Inferior parietal cortex (tissue), 1 donor: ENCODE data around the gene MXRA7.

Experiments
- DNase-seq: peaks from one replicate; pipeline ENCODE4 v3.0.0-alpha.2; 2016; ENCODE audit errors: extremely low spot score

Gene MXRA7

GRCh38 chr17:76696763-76697701 is 13.7 kb downstream of the MXRA7 start:
- DNase-seq, result no peak

GRCh38 chr17:76695059-76695831 is 15.5 kb downstream of the MXRA7 start:
- no peak for DNase-seq

DNA sequence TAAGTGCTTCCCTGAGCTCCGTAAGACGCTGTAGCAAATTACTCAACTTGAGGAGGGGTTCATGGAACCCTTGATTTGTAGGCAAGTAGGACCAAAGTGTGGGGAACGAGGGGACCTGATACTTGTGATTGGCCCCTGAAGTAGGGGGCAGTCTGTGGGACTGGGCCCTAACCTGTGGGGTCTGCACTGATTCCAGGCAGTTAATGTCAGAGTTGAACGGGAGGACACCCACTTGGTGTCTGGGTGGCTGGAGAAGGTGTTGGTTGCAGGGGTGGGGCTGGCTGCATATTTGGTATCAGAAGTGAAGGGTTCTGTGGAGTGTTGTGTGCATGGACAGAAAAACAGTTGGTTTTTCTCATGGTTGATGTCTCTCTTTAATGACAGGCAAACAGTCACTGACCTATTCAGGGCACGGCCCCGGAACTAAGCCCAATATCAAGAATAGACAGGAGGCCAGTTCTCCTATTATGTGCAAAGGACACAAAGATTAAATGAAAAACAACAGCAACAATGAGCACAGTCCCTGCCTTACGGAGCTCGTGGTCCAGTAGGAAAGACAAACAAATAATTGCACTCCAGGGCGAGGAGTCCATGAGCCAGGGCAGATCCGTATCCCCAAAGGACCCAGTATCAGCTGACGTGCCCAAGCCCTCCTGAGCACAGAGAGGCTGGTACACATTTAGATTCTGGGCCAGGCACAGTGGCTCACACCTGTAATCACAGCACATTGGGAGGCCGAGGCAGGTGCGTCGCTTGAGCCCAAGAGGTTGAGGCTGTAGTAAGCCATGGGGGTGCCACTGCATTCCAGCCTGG is 19.2 kb downstream of the MXRA7 start:
- no peak for DNase-seq

- DNase-seq, result no peak
Measured at GRCh38 chr17:76690596-76691280, 20.0 kb downstream of the MXRA7 start.

- DNase-seq, result no peak
Measured at GRCh38 chr17:76689859-76690258, 20.9 kb downstream of the MXRA7 start.

- DNase-seq, result no peak
Measured at GRCh38 chr17:76688165-76688622, 22.6 kb downstream of the MXRA7 start.

GRCh38 chr17:76687298-76688164 is 23.2 kb downstream of the MXRA7 start:
- no peak for DNase-seq

DNA sequence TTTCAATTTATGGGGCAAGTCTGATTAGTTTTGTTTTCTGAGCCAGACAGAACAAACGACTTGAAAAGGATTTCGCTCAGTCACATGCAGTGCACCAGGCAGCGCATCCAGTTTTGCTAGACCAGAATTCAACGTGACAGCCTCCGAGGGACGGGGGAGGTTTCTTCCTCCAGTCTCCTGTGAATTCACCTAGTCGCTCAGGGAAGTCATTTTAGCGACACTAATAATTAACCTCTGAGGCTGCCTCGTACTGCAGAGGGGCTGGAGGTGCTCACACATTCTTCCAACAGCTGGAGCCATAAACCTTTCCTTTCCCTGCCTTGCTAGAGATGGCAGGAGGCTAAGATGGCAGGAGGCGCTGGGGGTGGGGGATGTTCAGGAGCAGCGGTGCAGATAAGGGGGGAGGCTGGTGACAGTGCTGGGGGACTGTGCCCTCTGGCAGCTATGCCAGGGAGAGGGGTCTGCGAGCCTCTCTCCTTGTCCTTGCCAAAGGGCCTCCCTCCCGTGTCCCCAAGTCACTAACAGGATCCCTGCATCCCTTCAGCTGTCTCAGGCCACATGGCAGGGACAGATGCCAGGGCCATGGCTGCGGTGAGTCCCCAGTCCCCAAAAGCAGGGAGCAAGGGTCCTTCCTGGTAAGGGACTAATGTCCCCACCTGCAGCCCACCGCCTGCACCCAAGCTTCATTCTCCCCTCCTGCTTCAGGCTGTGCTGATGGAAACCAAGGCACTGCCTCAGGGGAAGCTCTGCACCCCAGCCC is 24.0 kb downstream of the MXRA7 start:
- DNase-seq, result no peak

GRCh38 chr17:76685846-76686245 is 24.9 kb downstream of the MXRA7 start:
- DNase-seq, result no peak

- DNase-seq, result no peak
Measured at GRCh38 chr17:76685366-76685765, 25.4 kb downstream of the MXRA7 start.

- DNase-seq, result no peak
Measured at GRCh38 chr17:76684756-76685155, 26.0 kb downstream of the MXRA7 start.

DNA sequence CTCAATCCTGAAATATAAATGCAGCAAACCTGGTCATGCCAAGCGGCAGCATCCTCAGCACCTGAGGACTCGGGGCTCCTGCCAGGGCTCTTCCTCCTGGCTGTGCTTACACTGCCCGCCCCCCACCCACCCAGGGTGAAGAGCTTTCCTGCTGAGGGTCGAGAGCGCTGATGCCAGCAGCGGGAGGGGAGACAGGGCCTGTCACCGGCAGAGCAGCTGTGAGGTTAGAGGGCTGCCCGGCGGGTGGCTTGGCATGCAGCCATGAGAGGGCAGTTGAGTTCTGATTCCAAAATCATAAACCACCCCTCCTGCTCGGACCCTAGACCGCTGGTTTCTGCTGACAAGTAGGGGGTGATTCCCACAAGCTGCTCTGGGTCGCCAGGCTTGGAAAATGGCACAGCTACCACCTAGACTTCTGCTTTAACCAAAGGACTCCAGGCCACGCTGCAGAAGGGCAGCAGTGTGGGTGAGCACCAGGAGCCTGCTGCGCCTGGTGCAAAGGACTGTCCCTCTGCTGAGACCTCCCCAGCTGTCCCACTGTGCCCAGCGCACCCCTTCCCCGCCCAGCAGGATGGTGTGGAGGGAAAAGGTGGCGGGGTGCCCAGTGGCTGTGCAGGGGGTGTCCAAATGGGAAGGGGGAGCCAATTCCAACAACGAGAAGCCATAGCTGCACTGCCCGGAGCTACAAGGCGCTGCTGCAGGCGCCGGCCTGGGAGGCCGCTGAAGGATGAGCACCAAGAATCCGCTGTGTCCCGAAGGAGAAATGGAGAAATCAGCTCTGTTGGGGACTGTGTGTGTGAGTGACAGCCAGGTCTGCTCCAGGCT is 26.6 kb downstream of the MXRA7 start:
- no peak for DNase-seq

DNA sequence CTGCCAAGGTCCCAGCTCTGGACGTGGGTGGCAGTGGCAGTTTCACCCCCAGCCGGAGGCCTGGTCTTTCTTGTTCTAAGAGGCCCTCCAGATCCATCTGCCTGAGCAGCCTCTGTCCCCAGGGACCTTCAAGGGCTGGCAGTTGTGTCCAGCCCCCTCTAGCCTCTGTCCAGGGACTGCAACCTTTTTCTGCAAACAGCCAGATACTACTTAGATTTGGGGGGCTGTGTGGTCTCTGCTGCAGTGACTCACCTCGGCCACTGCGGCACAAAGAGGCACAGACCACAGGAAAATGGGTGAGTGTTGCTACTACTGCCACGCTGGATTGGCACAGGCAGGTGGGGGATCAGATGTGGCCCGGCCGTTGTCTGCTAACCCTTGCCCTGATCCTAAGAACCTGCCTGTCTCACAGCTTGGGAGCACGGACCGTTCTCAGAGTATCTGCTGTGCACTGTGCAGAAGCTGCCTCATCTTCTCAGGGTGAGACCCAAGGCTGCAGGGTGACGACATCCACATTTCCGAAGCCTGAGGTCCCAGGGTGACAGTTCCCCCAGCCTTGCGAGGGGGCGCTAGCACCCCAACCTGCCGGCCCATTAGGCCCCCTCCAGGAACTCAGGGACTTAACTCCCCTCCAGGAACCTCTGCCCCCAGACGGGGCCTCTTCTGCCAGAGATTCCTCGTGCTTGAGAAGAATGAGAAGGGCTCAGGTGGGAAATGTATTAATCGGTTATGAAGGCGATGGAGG is 27.6 kb downstream of the MXRA7 start:
- no peak for DNase-seq

- no peak for DNase-seq
Measured at GRCh38 chr17:76682296-76682695, 28.5 kb downstream of the MXRA7 start.

DNA sequence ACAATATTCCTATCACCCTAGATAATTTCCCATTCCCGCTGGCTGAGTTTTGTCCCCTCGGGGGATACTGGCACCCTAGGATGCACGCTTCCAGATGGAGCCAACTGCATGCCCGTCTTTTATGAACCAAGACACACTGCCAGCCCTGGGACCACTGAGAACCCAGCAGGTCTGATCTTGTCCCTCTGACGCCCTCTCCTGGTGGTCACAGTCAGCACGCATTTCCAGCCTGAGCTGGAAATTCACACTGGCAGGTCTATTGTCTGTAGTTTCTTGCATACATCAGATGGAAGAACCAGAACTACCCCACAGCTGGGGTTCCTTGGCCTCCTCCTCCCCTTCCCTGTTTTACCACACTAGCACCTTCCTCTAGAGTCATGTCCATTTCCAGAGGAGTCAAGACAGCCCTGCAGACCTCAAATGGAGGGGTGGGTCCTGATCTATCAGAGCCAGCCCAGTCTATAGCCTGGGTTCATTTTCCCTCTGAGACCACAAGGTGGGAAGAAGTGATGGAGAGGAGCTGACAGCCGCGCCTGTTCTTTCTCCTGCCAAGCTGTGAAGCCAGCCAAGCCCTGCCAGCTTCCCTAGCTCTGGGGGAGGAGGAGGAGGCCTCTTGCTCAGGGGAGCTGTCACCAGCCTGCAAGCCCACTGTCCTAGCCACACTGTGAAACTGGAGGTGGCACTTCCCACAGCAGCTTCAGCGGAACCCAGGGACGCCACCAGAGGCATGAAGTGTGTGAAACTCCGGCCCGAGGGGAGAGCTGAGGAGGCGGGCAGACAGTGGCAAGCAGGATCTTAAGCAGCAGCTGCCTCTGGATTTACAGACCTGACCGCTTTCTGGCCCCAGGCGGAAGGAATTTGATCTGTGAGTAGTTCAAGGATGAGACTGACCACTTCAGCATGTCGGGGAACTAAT is 29.3 kb downstream of the MXRA7 start:
- DNase-seq, result peak; percentile 70

GRCh38 chr17:76679239-76679638 is 31.5 kb downstream of the MXRA7 start:
- no peak for DNase-seq

DNA sequence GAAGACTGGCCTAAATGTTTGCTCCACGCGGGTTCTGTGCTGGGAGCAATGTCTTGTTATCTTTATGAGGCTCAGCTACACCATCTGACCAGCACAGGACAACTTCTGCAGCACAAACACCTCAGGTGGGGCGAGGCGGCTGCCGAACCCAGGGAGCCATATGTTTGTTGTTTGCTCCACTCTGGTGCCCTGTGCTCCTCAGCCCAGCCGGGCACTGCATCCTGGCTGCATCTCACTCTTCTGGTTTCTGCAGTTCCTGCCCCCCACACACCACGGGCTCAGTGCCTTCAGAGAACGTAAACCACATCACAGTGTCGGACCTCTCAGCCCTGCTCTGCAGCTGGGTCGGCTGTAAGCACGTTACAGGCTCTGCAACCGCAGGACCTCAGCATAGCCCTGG is 32.4 kb downstream of the MXRA7 start:
- DNase-seq, result no peak
